HG03432 (cell line): Measurements from ENCODE around the gene CDR2.
A peak's percentile ranks its signal among the peaks of the same experiment; 100 is the strongest.
"Not testable (repeated sequence)": the region's sequence is repeated elsewhere in the genome, so short reads cannot be mapped to it uniquely, and the experiment has no call there.

Experiments
- ATAC-seq: cut with Tn5 transposase; IDR thresholded peaks from one replicate; pipeline ENCODE4 v1.9.1; 2021; ENCODE audit warnings: mild to moderate bottlenecking, moderate library complexity; ENCODE audit not compliant: unreplicated experiment

Gene CDR2

DNA sequence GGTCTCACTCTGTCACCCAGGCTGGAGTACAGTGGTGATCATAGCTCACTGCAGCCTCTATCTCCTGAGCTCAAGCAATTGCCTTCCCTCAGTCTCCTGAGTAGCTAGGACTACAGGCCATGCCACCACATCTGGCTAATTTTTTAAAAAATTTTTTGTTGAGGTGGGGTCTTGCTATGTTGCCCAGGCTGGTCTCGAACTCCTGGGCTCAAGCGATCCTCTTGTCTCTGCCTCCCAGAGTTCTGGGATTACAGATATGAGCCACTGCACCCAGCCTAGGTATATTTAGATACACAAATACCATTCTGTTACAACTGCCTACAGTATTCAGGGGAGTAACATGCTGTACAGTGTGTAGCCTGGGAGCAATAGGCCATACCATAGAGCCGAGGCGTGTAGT is 62.9 kb downstream of the CDR2 start:
- no peak for ATAC-seq

DNA sequence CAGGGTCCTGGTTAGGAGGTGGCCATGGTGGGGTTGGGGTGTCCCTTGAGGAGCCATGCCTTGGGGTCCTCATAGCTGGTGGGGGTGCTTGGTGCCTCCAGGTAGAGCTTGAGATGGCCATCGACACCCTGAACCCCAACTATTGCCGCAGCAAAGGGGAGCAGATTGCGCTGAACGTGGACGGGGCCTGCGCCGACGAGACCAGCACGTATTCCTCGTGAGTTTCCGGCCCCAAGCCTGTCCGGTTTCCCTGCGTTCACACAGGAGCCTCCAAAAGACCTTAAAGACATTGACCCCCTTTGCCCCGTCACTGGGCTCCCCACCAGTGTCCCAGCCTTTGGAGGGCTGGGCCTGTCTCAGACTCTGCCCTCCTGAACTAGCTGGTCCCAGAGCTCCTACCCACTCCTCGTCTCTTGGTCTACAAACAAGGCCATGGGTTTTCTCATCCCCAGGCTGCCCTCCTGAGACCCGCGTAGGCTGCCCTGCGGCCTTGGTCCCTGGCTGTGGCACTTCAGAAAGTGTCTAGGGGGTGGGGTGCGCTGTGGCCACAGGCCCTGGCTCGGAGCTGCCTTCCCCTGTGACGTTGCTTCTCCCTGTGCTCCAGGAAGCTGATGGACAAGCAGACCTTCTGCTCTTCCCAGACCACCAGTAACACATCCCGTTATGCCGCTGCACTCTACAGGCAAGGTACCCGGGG is 65.4 kb downstream of the CDR2 start:
- no peak for ATAC-seq

DNA sequence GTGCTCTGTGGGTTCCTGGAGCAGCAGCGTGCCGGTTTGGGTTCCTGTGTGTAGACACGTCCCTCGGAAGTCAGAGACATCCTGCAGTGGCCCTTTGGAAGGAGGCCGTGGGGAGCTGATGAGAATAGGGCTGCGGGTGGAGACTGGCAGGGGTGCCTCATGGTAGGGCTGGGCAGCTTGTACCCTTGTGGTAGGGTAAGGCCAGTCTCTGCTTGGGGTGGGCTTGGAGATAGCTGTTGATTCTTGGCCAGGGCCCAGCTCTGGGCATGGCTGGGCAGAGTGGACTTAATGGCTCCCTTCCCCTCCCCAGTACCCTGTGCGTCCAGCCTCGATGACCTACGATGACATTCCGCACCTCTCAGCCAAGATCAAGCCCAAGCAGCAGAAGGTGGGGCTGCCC is 66.6 kb downstream of the CDR2 start:
- no peak for ATAC-seq

DNA sequence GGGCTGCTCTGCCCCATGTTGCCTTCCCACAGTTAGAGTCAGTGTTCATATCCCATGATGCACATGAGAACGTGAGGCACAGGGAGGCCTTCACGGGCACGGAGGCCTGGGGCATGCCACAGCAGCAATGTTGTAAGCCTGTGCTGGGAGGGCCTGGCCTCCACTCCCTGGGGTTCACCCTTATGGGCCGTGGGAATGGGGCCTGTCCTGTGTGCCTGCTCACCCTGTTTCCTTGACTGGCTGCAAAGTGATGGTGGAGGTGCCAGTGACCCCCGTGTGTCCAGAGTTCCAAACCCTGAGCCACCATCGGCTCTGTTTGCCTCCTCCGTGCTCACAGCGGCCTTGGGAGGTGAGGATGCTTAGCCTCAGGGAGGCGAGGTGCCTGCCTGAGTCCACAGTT is 67.6 kb downstream of the CDR2 start:
- ATAC-seq = no peak

DNA sequence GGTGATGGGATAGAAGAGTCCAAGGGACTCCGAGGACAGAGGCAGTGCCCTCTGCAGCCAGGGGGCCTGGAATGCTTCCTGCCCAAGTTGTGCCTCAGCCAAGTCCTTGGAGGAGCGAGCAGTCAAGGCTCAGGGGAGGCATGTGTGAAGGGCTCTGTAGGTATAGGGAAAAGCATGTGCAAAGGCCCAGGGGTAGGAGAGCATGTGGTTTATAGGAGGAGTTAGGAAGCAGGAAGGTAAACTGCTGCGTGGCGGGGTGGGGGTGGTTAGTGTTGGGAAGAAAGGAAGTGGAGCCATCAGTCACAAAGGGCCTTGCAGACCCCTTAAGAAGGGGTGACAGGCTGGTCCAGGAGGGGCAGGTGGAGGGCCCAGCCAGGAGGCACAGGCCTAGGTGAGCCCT is 70.0 kb downstream of the CDR2 start:
- no peak for ATAC-seq

DNA sequence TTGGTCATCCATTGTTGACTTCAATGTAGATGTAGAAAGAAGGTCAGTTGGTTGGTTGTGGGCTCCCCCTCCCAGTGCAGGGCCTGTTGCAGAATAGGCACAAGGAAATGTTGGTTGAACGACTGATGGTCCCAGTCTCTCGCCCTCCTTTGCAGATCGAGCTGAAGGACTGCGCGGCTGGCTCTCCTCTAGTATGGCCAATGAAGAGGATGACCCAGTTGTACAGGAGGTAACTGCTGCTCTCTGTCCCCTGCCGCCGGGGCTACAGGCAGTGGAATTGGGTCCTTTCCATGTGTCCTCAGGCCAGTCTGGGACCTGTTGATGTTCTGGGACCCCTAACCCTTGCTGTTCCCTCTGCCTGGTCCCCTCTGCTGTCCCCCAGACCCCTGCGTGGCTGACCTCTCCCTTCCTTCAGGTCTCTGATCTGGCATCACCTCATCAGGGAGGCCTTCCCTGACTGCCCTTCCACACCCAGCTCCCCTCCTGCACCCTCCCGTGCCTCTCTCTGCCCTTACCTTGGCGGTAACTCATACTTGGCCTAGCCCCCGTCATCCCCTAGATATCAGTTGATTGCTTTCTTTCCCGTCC is 71.5 kb downstream of the CDR2 start:
- no peak for ATAC-seq

DNA sequence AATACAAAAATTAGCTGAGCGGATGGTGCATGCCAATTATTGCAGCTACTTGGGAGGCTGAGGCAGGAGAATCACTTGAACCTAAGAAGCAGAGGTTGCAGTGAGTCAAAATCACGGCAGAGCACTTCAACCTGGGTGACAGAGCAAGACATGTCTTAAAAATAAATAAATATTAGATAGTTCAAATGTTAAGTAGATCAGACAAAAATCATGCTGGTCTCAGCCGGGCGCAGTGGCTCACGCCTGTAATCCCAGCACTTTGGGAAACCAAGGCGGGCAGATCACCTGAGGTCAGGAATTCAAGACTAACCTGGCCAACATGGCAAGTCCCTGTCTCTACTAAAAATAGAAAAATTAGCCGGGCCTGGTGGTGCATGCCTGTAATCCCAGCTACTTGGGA is 73.0 kb downstream of the CDR2 start:
- not testable (repeated sequence) for ATAC-seq

DNA sequence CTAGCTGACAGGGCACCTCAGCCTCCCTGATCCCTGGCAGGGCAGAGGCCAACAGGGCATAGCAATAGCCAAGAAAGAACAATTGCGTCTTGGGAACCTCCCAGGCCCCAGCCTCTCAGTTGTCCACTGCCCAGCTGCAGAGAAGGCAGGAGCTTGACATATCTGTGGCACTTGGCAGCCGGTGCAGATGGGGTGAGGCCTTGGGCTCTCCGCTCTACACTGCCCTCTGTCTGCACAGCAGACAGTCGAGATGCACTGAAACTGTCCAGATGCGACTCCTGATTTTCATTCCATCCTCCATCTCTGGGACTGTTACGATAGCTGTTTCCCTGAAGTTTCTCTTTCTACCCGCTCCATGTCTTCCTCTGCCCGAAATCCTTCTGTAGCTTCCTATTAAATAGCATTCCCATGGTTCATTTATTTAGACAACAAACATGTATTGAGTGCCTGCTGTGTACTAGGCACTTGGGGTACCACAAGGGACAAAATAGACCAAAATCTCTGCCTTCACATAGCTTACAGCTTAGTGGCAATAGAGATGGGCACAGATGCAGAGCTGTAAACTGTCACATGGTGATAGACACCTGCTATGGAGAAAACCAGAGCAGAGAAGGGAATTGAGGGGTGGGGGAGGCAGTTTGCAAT is 73.9 kb downstream of the CDR2 start:
- ATAC-seq = no peak

DNA sequence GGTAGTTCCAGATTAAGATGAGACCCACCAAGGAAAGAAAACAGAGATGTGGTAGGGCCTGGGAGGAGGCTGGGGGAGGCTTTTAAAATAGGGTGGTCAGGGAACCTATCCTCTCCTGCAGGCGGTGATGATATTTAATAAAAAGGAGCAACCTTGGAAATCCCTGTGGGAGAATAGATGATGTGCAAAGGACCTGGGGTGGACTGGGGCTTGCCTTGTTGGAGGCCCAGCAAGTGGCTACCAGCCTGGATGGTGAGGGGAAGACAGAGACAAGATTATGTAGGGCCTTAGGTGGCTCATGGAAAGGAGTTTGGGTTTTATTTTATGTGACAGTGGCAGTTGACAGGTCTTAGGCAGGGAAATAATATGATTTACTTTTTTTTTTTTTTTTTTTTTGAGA is 75.4 kb downstream of the CDR2 start:
- no peak for ATAC-seq

DNA sequence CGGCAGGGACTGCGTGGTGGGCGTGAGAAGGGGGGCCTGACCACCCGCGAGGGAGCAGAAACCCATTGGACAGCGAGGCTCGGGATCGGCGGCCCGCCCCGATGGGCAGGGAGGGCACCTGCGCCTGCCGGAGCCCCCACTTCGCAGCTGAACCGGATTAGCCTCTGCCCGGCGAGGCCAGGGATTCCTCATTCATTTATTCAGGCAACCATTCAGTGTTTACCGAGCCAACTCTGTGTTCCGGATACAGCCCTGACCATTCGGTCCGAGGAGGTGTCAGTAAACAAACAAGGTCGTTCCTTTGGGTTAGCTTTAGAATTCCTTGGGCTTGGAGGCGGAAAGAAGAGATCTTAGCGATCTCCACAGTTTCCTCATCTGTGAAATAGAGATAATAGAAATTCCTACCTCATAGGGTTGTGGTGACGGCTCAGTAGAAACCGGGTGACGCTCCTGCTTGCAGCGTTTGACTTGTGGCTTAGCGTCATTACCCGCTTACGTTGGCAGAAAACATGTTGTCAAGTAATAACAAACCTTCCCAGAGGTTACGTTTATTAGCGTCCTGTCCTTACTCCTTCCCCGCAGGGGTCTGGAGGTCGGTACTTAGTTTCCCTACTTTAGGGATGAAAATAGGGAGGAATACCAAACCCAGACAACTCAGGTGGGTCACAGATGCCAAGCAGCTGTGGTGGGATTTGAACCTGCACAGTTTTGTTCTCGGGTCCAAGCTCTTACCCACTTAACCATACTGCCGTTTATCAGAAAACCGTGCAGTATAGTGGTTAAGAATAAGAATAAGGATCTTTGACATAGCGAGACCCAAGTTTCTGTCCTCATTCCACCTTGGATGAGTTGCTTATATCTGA is 76.3 kb downstream of the CDR2 start:
- ATAC-seq = peak; percentile 37

DNA sequence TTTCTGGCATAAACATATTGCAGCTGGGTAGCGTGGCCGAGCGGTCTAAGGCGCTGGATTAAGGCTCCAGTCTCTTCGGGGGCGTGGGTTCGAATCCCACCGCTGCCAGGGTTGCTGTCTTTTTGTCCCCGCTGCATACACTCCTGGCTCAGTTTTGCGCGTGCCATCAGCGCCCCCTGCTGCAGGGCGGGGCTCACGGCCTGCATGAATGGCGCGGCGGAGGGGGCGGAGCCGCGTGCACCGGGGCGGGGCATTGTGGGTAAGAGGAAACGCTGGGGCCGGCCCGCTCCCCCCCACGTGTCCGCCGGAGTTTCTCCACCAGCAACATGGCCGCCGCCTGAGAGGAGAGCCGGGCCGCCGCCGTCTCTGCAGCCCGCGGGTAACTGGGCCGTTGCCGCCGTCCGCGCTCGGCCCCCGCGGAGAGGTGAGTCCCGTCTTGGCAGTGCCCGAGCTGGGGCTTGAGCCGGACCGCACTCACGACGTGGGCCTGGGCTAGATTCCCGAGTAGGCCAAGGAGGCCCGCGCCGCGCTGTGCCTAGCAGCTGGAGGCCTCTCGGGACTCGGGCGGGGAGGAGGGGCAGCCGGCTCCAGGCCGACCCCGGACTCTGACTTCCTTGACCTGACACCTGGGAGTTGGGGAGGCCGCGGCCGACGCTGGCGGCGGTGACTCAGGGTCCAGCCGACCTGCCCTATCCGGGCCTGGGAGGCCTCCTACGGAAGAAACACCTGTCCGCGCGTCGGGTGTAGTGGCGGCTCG is 77.1 kb downstream of the CDR2 start, which contains the start of gene POLR3E:
Gene POLR3E, plus strand, starts transcription at position 296 of the 757 bp plus-strand sequence. CDS start 5,560 bp downstream, outside the sequence.
- ATAC-seq = peak; percentile 89

DNA sequence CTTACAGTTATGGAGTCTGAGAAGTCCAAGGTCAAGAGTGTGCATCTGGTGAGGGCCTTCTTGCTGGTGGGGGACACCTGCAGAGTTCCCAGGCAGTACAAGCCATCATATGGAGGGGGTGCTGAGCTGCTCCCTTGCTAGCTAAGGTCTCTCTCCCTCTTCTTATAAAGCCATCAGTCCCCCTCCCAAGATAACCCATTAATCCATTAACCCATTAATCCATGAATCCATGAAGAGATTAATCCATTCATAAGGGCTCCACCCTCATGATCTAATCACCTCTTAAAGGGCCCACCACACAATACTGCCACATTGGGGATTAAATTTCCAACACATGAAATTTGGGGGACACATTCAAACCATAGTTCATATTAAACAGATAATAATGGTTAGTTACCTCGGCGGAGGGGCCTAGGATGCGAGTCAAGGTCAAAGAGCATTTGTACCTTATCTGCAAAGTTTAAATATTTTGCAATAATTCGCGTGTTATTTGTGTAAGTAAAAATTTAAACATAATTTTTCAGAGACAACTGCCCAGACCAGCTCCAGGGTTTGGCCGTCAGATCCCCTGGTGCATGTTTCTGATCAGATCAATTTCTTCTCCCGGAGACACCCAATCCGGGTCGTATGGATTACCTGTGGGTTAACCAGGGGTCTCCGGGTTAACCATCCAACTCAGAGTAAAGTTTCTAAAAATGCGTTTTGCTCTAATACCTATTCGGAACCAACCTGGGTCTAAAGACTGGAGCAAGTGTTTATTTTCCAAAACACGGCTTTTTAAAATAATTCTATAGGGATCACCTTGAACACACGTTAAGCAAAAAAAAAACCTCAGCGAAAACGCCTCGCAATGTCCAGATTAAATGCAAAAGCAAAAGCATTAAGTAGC is 78.0 kb downstream of the CDR2 start:
- ATAC-seq = no peak
